ENCODE measurements around the gene SLC20A1. TPM values are rescaled to one million over a fixed set of nuclear protein-coding genes. Genes with fewer than 3 reads are reported as not detected.

Gene SLC20A1
- total RNA-seq, 1 donor from 2014 or later, result 72.9 TPM

DNA sequence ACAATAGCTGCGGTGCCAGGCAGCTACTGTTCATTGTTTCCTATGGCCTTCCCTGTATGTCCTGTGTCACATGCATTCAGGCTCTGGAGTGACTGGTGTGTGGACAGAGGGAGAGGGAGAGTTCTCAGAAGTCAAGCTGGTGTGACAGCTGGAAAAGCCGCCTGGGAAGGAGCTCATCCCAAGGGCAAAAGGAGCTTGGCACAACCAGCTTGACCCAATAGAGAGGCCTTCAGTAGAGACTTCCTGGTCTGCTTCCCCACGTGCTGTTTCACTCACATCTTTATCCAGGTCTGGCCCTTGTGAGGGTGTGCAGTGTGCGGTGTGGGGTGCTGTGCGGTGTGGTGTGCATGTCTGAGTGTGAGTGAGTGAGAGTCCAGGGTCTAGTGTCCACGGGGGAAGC is 64.0 kb downstream of the SLC20A1 start:
- no peak for DNase-seq (ENCODE audit: low read depth)

DNA sequence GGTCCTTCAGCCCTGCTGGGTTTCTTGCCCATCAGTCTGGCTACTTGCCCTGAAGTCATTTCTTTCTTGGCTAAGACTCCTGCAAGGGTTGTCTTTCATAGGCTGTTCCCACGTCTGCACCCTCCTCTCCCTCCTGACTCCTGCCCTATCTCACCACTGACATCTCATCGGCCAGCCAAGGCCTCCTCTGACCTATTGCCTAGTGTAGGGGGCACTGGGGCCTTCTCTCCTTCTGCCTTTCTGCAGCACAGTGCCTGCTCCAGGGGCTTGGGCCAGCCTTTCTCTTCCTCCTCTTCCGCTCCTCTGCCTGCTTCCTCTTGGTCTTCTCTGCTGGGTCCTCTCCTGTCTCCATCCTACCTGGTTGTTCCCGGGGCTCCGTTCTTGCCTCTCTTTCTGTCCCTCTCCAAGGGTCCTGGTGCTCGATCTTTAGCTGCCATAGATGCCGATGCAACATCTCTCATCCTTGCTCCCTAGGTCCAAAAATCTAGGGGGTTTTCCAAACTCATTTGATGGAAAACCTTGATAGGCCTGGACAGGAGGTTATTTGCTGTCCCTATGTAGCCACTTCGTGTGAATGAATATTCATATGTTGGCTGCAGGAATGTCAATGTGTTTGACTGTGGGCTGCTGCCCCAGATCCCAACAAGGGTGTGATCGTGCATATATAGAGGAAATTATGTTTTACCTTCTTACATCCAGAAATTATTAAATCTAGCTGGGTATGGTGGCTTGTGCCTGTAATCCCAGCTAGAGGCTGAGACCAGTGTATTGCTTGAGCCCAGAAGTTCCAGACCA is 65.4 kb downstream of the SLC20A1 start:
- DNase-seq (ENCODE audit: low read depth), result peak; percentile 73

DNA sequence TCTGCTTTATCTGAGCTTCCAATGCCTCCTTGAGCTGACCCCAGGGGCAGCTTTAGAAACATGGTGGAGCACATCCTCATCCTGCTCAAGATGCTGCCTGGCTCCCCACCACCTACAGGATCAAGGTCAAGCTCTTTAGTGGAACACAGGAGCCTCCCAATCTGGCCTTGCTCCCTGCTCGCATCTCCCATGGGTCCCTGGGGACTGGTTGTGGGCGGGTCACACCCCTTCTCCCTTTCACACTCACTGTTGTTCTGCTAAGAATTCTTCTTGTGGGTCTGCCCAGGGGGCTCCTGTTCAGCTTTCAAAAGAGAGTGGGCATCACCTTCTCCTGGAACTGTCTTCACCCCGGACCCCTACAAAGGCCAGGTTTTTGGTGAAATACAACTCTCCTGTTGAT is 66.7 kb downstream of the SLC20A1 start:
- no peak for DNase-seq (ENCODE audit: low read depth)

DNA sequence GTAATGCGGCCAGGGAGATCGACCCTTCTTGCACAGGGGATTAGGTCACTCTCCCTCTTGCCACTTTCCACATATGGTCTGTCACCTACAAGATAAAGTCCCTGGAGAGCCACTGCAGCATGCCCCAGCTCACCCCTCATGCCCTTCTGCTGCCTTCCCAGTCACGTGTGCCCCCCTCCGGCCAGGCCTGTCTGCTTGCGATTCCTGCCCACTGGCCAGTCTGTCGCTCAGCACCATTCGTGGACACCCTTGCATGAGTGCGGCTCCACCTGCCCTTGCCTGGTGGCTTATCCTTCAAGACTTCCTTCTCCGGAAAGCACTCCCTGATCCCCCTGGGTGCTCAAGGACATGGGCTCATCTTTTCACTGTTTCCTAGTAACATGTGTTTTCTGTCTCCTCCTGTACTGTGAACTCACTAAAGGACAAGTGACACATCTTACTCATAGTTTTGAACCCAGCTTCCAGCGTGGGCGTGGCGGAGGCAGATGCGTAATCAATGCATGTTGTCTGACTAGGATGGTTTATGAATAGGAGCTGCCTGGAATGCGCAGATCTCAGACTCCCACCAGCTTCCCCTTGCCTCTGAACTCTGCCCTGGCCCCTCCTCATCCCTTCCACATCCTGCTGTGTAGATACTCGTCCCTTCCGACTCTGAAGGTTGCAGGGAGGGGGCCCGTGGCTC is 67.3 kb downstream of the SLC20A1 start:
- peak; percentile 22 for DNase-seq (ENCODE audit: low read depth)

Other genes starting within 250 kb of the SLC20A1 start
- gene RGPD8, start 212.3 kb upstream of the SLC20A1 start, total RNA-seq, result 6.6 and 23.0 TPM in 2 replicates
- gene TTL, start 163.8 kb upstream of the SLC20A1 start, total RNA-seq, result 46.5 and 62.2 TPM in 2 replicates
- gene POLR1B, start 103.5 kb upstream of the SLC20A1 start, total RNA-seq, result 19.3 and 33.0 TPM in 2 replicates
- 3.1 and 6.4 TPM in 2 replicates for gene CHCHD5, start 61.3 kb upstream of the SLC20A1 start, total RNA-seq
- gene NT5DC4, start 75.1 kb downstream of the SLC20A1 start, total RNA-seq, result not detected in 2 replicates
- 0.40 and 4.2 TPM in 2 replicates for gene CKAP2L, start 118.7 kb downstream of the SLC20A1 start, total RNA-seq
- gene IL1A, start 138.6 kb downstream of the SLC20A1 start, total RNA-seq, result 0.15 and 6.3 TPM in 2 replicates
- 0.35 and 4.5 TPM in 2 replicates for gene IL1B, start 190.8 kb downstream of the SLC20A1 start, total RNA-seq

Data from renal cortical epithelial cell (primary cell).